SU-DHL-6 (cell line): ENCODE measurements around the gene WARS2.

Source experiments
- H2AFZ ChIP-seq: fragments of 200-600 bp; sonication (generic); 2 replicates; pipeline ENCODE4 v1.6.1; 2014; ENCODE audit warnings: low read depth, mild to moderate bottlenecking, moderate library complexity, mixed read lengths, antibody characterized with exemption, low read length; ENCODE audit not compliant: severe bottlenecking
- H3F3A ChIP-seq: fragments of 200-600 bp; shearing (Covaris generic); 2 replicates; pipeline ENCODE4 v1.6.0; 2016; ENCODE audit warnings: antibody characterized with exemption, mild to moderate bottlenecking; ENCODE audit not compliant: insufficient read depth
- H3K27ac ChIP-seq: fragments of 200-600 bp; sonication (generic); 2 replicates; pipeline ENCODE4 v1.5.1; 2016; ENCODE audit warnings: low read depth, mild to moderate bottlenecking, low read length, moderate library complexity, mixed read lengths
- H3K27me3 ChIP-seq: fragments of 200-600 bp; sonication (generic), shearing (Covaris generic); 2 replicates; pipeline ENCODE4 v1.6.0; 2014; ENCODE audit warnings: mild to moderate bottlenecking, low read length
- H3K36me3 ChIP-seq: fragments of 200-600 bp; sonication (generic); 2 replicates; pipeline ENCODE4 v1.6.1; 2014; ENCODE audit warnings: mild to moderate bottlenecking, low read length, mixed read lengths
- H3K4me2 ChIP-seq: fragments of 300-600, 200-600 bp; shearing (Covaris generic), sonication (generic); 2 replicates; pipeline ENCODE4 v1.6.0; 2014; ENCODE audit warnings: low read length, low read depth, mild to moderate bottlenecking; ENCODE audit not compliant: poor library complexity, severe bottlenecking
- H3K4me3 ChIP-seq: fragments of 200-600 bp; sonication (generic); 2 replicates; pipeline ENCODE4 v1.5.1; 2014; ENCODE audit warnings: antibody characterized with exemption, low read length, mild to moderate bottlenecking, mixed read lengths; ENCODE audit not compliant: insufficient read depth, poor library complexity, severe bottlenecking
- H3K79me2 ChIP-seq: fragments of 200-600 bp; sonication (generic); 2 replicates; pipeline ENCODE4 v1.6.1; 2014; ENCODE audit warnings: mild to moderate bottlenecking, low read length, moderate library complexity; ENCODE audit not compliant: insufficient read depth
- H3K9ac ChIP-seq: fragments of 200-600 bp; sonication (generic); 2 replicates; pipeline ENCODE4 v1.7.0; 2014; ENCODE audit warnings: mild to moderate bottlenecking, low read length
- H3K9me2 ChIP-seq: fragments of 200-600 bp; sonication (generic); replicated peaks from 2 replicates; pipeline ENCODE4 v1.6.1; 2014; ENCODE audit warnings: low read length; ENCODE audit not compliant: insufficient read depth
- H3K9me3 ChIP-seq: fragments of 200-600 bp; sonication (generic); 2 replicates; pipeline ENCODE4 v1.6.1; 2014; ENCODE audit warnings: low read length, mixed read lengths; ENCODE audit not compliant: insufficient read depth
- H4K20me1 ChIP-seq: fragments of 200-600 bp; sonication (generic); 2 replicates; pipeline ENCODE4 v1.6.1; 2014; ENCODE audit warnings: low read depth, mild to moderate bottlenecking, antibody characterized with exemption, low read length, moderate library complexity, mixed read lengths
- EZH2phosphoT487 ChIP-seq: fragments of 200-600 bp; sonication (generic), shearing (Covaris generic); conservative IDR thresholded peaks from 2 replicates; pipeline ENCODE4 v1.6.1; 2018; ENCODE audit warnings: mild to moderate bottlenecking, antibody characterized with exemption, low read length, moderate library complexity, mixed read lengths
- TF ChIP-seq, protein P1 (sequence below): fragments of 200-600 bp; sonication (generic); IDR thresholded peaks from one replicate; pipeline ENCODE4 v1.5.1; 2017; ENCODE audit warnings: antibody characterized with exemption, mild to moderate bottlenecking, low read length, moderate library complexity; ENCODE audit not compliant: insufficient read depth, poor library complexity, severe bottlenecking

The WARS2 gene

DNA sequence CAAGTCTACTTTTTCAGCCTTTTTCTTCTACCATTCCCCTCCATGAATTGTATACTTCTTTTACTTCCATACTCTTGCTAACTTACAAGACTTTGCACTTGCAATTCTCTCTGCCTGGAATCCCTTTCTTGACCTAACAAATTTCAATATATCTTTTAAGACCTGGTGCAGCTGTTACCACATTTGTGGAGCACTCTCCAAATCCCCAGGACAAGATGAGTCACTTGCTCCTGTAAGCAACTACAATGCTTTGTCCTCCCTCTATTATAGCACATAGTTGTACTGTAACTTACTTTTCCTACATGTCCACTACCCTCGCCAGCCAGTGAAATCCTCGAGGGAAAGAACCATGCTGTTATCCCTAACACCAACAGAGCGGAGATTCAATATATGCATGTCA, 43.1 kb downstream of the WARS2 start:
- Histone ChIP-seq H4K20me1 (0 out of 2 replicates have a peak, but pooled peaks cover 3% of the 10 kb centered on the region), H3K27ac (no peak overlapping the region), H3K9me2 (no peaks in the 10 kb centered on the region)

DNA sequence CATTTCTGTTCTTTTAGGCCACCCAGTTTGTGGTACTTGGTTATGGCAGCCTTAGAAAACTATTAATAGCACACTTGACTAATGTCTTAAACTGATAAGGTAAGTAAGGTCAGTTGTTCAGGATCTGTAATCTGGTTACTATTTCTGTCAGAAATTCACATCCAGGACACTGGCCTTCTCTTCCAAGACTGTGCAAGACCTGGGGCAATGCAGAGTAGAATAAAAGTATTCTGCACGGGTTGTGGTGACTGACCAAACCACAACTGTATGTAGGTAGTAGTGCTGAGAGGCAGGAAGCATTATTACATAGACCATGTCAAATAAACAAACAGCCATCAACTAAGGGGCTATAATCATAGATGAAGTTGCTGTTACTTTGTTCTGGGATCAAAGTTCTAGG, 46.7 kb downstream of the WARS2 start:
- no peak overlapping the region for H3K27ac ChIP-seq
- H2AFZ ChIP-seq = no peak overlapping the region
- no peak overlapping the region for H3K4me3 ChIP-seq
- H3F3A ChIP-seq = no peaks in the 10 kb centered on the region
- H3K9ac ChIP-seq = no peak overlapping the region
- H3K4me2 ChIP-seq = no peak overlapping the region
- H3K9me3 ChIP-seq = no peaks in the 10 kb centered on the region
- TF ChIP-seq, protein P1, sequence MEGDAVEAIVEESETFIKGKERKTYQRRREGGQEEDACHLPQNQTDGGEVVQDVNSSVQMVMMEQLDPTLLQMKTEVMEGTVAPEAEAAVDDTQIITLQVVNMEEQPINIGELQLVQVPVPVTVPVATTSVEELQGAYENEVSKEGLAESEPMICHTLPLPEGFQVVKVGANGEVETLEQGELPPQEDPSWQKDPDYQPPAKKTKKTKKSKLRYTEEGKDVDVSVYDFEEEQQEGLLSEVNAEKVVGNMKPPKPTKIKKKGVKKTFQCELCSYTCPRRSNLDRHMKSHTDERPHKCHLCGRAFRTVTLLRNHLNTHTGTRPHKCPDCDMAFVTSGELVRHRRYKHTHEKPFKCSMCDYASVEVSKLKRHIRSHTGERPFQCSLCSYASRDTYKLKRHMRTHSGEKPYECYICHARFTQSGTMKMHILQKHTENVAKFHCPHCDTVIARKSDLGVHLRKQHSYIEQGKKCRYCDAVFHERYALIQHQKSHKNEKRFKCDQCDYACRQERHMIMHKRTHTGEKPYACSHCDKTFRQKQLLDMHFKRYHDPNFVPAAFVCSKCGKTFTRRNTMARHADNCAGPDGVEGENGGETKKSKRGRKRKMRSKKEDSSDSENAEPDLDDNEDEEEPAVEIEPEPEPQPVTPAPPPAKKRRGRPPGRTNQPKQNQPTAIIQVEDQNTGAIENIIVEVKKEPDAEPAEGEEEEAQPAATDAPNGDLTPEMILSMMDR = no peak
- no peak for TF ChIP-seq EZH2phosphoT487
- no peaks in the 10 kb centered on the region for H3K9me2 ChIP-seq
- no peaks in the 10 kb centered on the region for H3K79me2 ChIP-seq
- no peaks in the 10 kb centered on the region for H3K36me3 ChIP-seq
- H4K20me1 ChIP-seq = 0 out of 2 replicates have a peak, but pooled peaks cover 3% of the 10 kb centered on the region
- no peaks in the 10 kb centered on the region for H3K27me3 ChIP-seq

More for the DNA sequence above, 43.1 kb downstream of the WARS2 start:
- Histone ChIP-seq H3K9me3 (no peaks in the 10 kb centered on the region), H2AFZ (no peak overlapping the region), H3K4me2 (no peak overlapping the region), H3K27me3 (no peaks in the 10 kb centered on the region), H3K36me3 (no peaks in the 10 kb centered on the region), H3K4me3 (no peak overlapping the region), H3K79me2 (no peaks in the 10 kb centered on the region), H3F3A (no peaks in the 10 kb centered on the region), H3K9ac (no peak overlapping the region)
- TF ChIP-seq, protein P1 = no peak
- TF ChIP-seq EZH2phosphoT487 = no peak

DNA sequence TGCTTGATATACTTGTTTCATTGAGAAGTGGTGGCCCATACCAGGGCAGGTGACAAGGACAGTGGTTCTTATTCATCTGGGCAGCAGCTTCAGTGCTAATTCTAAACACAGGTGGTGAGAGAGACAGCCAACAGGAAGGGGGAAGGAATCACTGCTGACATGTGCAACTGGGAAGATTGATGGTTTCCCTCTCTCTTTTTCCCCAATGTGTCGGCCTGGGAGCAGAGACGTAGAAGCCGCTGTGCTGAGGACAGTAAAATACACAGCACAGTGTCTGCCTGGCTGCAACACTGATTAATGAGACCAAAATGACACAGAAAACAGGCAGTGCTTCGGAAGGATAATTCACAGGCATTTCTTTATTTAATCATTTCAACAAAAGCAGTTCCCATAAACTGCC, 48.8 kb downstream of the WARS2 start:
- Histone ChIP-seq H3K4me2 (no peak overlapping the region), H3K36me3 (no peaks in the 10 kb centered on the region), H3F3A (no peaks in the 10 kb centered on the region), H3K27me3 (no peaks in the 10 kb centered on the region), H3K4me3 (no peak overlapping the region), H3K27ac (no peak overlapping the region), H2AFZ (no peak overlapping the region), H4K20me1 (peaks cover 6% of the 10 kb centered on the region; the same call in 1 of the 2 replicates), H3K9me2 (no peaks in the 10 kb centered on the region), H3K9ac (no peak overlapping the region), H3K79me2 (no peaks in the 10 kb centered on the region), H3K9me3 (no peaks in the 10 kb centered on the region)
- TF ChIP-seq EZH2phosphoT487 = no peak
- TF ChIP-seq, protein P1 = no peak

DNA sequence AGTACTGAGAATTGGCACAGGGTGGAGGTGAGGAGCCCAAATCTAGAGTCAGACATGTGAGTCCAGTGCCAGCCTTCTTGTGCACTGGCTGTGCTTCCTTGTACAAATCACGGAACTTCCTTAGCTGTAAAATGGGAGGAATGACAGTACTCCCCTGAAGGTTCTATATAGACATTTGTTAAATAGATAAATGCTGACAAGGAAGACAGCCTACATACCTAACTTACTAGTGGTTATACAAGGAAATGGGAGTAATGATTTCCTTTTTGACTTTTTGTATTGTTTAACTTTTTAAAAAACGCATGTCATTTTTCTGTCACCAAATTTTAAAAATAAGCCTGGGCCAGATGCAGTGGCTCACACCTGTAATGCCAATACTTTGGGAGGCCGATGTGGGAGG, 50.2 kb downstream of the WARS2 start:
- Histone ChIP-seq H3K4me3 (no peak overlapping the region), H3K4me2 (no peak overlapping the region), H3K27me3 (no peaks in the 10 kb centered on the region), H3K27ac (no peak overlapping the region), H3K9ac (no peak overlapping the region), H4K20me1 (peaks cover 6% of the 10 kb centered on the region; the same call in 1 of the 2 replicates), H3K9me3 (no peaks in the 10 kb centered on the region), H3K79me2 (no peaks in the 10 kb centered on the region), H3F3A (no peaks in the 10 kb centered on the region), H3K36me3 (no peaks in the 10 kb centered on the region), H3K9me2 (no peaks in the 10 kb centered on the region), H2AFZ (no peak overlapping the region)
- no peak for TF ChIP-seq EZH2phosphoT487
- TF ChIP-seq, protein P1 = no peak
